Activated CD4-positive, alpha-beta T cell treated with anti-CD3 and anti-CD28 coated beads, Interleukin-2, Interleukin-4, amounts not matched to agents 100 ng/mL and 50 ng/mL, durations not matched to agents 16 hours and 8 hours (primary cell): ENCODE measurements around the gene CD2.
"Not testable (repeated sequence)": the region's sequence is repeated elsewhere in the genome, so short reads cannot be mapped to it uniquely, and the experiment has no call there.

Experiments
- DNase-seq: peaks from one replicate; pipeline ENCODE4 v3.0.0-alpha.2; 2020; ENCODE audit warnings: low spot score

Gene CD2

DNA sequence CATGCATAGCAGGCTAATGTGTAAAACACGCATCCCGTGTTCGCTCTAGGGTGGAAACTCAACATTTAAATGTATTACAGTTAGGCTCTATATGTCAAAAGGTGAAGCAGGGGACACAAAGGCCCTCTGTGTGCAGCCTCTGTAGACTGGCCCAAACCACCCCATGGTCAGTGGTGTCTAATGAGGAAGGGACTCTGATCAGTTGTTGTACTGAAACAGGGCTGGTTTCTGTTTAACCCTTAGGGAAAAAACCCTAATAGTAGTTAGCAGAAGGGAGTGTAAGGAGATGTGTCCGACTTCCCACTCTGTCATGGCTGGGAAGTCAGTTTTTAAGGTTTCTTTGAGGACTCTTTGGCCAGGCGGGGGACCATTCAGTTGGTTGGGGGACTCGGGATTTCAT is 21.5 kb upstream of the CD2 start:
- DNase-seq = no peak

GRCh38 chr1:116733476-116734365 is 20.5 kb upstream of the CD2 start:
- no peak for DNase-seq

- DNase-seq = no peak
Measured at GRCh38 chr1:116735246-116735645, 19.0 kb upstream of the CD2 start.

- peak; percentile 86 for DNase-seq
Measured at GRCh38 chr1:116737020-116737854, 17.0 kb upstream of the CD2 start.

- DNase-seq = peak; percentile 67
Measured at GRCh38 chr1:116737855-116738321, 16.3 kb upstream of the CD2 start.

DNA sequence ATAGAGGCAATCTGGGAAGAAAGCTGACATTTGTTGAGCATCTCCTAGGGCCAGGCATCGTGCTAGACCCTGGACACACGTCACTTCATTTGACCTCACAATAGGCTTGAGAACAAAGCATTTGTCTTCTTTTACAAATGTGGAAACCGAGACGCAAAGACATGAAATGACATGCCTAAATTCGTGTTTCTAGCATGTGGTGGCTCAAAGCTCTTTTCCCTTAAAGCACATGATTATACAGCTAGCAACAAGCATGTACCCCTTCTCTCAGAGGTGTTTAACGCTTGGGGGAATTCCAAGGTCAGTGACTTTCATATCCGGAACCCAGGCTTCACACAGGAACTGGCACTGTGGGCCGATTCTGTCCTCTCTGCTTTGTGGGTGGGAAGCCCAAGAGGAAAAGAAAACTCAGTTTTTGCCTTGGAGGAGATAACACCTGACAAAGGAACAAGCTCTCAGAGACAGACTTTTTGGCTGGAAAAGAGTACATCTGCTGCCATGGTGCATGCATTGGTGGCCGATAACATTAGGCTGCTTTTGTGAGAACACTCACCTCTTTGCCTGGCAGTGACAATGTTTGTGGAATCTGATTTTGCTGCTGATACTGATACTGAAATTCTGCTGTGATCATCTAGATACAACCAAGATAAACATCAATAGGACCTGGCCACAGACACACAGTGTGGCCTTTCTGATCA is 15.4 kb upstream of the CD2 start:
- peak; percentile 91 for DNase-seq

GRCh38 chr1:116739371-116740012 is 14.7 kb upstream of the CD2 start:
- DNase-seq = no peak

DNA sequence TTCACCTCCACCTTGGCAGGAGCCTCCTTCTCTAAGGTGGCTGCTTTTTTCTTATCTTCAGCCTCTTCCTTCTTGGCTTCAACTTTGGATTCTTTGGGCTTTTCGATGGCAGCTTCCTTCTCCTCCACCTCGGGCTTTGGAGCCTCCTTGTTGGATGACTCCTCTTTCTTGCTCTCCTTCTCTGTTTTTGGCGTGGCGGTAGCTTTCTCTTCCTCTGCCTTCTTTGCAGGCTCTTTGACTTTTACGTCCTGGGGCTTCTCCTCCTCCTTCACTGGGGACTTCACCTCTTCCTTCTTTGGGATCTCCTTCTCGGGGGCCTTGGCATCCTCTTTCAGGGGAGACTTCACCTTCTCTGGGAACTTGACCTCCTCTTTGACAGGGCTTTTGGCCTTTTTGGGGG is 13.9 kb upstream of the CD2 start:
- DNase-seq = no peak

DNA sequence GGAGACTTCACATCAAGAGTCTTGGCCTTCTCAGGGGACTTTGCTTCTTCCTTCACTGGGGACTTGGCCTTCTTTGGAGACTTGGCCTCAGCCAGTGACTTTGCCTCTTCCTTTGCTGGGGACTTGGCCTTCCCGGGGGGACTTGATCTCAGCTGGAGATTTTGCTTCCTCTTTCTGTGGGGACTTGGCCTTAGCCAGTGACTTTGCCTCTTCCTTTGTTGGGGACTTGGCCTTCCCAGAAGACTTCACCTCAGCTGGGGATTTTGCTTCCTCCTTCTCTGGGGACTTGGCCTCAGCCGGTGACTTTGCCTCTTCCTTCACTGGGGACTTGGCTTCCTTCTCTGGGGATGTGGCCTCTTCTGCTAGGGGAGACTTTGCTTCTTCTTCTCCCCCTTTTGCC is 13.5 kb upstream of the CD2 start:
- DNase-seq = no peak

DNA sequence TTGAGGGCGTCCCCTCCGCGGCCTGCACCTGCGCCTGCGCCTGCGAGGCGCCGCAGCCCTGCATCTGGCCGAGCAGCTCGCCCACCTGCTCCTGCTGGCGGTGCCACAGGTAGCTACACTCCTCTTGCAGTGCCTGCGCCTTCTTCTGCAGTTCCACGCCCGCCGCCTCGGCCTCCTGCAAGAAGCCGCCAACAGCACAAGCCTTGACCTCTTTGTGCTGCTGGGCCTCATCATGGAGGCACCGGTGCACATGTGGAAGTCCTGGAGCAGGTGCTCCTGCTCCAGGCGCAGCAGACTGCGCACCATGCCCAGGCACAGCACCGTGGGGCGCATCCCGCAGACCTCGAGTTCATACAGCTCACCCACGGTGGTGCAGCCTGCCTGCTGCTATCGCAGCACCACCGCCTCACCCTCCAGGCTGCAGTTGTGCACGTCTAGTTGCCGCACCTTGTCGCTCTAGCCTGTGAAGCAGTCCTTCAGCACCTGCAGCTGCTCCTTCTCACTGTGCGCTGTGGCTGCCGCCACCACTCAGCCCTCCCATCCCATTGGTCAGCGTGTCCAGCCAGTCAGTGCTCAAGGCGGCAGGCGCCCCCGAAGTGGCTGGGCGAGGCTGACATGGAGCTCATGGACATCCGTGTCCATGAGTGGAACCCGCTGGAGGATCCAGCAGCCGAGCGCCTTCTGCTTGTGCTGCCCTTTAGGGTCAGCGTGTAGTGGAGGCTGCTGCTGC is 12.2 kb upstream of the CD2 start:
- no peak for DNase-seq

DNA sequence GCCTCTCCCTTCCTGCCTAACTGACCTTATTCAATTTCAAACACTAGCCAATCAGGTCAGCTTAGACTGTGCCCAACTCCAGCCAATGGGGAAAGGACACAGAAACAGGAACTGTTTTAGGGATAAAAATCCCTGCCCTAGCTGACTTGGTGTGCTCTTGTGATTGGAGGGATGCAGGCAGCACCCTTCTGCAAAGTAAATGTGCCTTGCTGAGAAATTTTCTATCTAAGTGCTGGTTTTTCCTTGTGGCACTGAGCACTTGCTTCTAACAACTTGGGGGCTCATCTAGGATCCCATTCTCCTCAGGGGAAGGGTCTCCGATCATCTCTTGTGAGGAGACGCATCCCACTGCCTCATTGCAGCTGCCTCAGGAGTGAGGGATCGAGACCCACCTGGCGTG is 10.7 kb upstream of the CD2 start:
- no peak for DNase-seq

GRCh38 chr1:116748272-116748671 is 6.0 kb upstream of the CD2 start:
- no peak for DNase-seq

- no peak for DNase-seq
Measured at GRCh38 chr1:116751146-116751545, 3.1 kb upstream of the CD2 start.

- DNase-seq = no peak
Measured at GRCh38 chr1:116751621-116752020, 2.6 kb upstream of the CD2 start.

GRCh38 chr1:116753312-116753711 is 918 bp upstream of the CD2 start:
- peak; percentile 12 for DNase-seq

GRCh38 chr1:116755066-116755465 is 836 bp downstream of the CD2 start:
- DNase-seq = no peak

GRCh38 chr1:116755681-116756080 is 1.5 kb downstream of the CD2 start:
- DNase-seq = no peak

- DNase-seq = not testable (repeated sequence)
Measured at GRCh38 chr1:116756092-116756491, 1.9 kb downstream of the CD2 start.

DNA sequence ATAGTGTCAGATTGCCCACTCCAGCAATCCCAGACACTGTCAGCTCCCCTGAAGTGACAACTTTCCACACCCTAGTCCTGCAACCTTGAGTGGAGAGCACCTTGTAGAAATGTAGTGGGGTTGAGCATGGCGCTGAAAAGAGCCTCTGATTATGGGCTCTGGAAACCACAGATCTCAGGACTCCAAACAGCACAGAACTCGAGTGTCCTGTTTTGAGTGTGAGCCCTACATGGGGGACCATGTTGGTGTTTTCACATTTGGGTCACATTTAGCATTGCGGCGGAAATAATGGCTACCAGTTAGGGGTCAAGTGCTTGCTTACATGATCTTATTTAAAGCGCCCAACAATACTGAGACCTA is 4.2 kb downstream of the CD2 start:
- DNase-seq = not testable (repeated sequence)

GRCh38 chr1:116759636-116760035 is 5.4 kb downstream of the CD2 start:
- DNase-seq = no peak

GRCh38 chr1:116760487-116760886 is 6.3 kb downstream of the CD2 start:
- DNase-seq = no peak
